Embryonic facial prominence (tissue), 1 donor: Measurements from ENCODE around the gene RFT1.
A peak's percentile ranks its signal among the peaks of the same experiment; 100 is the strongest.

Source experiments
- DNase-seq: peaks from one replicate; pipeline ENCODE4 v3.0.0-alpha.2; 2016; ENCODE audit errors: extremely low spot score

Gene RFT1

DNA sequence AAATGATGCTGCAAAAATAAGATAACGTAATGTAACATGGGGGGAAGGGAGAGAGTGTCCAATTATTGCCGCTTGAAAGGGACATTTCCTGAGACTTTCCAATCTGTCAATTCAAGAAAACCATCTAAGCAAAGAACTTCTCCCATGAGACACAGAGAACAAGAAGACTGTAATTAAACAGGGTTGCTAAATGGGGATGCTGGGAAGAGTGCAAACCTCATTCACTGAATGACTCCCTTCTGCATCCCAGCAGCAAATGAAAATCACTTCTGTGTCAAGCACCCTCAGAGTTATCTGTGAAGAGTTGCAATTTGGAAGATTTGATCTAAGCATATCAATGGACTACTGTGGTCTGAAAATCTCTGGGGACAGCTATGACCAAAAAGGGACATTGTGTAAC is 3.6 kb downstream of the RFT1 start:
- no peak for DNase-seq

DNA sequence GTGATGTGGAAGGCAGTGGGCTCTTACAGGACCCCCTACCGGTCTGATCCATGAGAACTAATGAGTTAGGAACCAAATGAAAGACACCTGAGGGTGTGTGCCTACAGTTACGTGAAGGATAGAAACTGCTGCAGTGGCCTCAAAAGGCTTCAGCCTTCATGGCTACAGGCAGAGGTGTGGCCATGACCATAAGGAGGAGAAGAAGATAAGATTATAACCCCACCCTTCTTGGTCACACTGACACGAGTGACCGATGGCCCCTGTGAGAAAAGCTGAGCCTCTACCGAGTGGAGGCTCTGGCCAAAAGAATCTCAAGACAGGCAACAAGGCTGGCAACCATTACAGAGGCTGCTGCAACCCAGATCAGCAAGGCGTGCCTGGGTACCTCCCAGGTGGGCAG is 6.3 kb downstream of the RFT1 start:
- DNase-seq: no peak

DNA sequence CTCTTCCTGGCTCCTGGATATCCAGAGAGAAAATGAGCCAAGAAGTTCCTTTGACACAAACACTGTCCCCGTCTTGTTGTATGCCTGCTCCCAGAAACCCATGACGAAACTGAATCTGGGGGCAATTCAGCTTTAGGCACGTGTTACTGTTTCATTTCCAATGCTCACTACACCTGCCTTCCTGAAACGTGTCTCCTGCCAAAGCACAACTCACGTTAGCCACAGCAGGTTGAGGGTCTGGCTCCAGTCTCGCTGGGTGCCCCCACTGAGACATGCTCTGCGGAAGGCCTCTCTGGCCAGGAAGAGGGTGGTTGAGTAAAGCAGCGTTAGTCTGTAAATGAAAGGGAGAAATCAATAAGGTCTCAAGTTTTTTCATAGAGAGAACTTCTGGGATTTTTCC is 6.7 kb downstream of the RFT1 start:
- DNase-seq: no peak

DNA sequence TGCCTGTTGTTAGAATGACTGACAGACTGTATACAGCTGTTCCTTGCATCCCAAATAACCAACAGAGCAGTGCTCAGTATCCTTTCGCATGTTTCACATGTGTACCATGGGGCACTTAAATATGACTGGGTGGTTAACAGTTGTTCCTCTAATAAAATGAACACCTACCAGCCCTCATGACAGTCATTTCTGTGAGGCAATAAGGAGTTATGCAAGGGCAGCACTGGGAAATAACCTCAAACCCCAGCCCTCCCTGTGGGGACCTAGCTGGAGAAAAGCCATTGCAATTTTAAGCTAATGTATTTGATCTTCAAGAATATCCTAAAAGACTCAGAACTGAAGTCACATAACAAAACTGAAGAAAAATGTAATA is 7.3 kb downstream of the RFT1 start:
- DNase-seq: no peak

DNA sequence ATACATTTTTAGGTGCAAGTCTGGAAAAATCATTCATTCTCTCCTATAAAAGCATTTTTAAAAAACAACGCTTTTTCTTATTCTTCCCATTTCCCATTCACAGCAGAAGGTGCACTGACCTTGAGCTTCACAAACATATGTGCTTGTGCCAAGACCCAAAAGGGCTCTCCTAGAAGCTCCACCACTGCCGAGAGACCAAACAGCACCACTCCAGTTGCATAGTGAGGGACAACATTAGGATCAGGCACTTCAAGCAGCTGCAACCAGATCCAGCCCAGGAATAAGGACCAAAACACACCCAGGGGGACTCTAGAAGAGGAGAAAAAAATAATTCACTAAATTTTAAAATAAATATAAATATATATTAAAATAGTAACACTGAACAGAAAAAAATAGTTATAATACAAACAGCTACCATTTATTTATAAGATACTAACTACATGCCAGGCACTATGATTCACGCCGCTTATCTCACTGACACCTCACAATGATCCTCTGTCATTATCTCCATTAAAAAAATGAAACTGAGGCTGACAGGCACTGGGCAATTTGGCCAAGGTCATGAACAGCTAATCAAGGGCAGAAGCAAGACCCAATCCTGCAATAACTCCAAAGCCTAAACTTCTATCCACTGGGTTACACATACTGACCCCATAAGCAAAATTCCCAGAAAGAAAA is 7.8 kb downstream of the RFT1 start:
- no peak for DNase-seq

DNA sequence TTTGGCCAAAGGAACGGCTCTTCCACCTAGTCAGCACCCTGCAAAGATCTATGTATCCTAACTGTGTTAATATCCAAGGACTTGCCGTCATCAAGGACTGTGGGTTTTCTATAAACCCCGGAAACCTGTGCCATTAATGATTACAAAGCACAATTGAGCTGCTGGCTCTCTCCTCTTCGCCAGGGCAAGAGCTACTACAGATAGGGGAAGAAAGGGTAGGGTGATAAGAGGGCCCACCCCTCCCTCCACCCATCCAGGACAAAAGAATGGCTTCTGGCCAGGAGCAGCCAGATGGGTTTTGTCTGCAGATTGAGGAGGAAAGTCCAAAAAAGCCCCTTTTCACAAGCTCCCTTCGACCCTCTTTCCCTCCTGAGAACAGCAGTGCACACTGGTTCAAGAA is 9.9 kb downstream of the RFT1 start:
- DNase-seq: no peak

DNA sequence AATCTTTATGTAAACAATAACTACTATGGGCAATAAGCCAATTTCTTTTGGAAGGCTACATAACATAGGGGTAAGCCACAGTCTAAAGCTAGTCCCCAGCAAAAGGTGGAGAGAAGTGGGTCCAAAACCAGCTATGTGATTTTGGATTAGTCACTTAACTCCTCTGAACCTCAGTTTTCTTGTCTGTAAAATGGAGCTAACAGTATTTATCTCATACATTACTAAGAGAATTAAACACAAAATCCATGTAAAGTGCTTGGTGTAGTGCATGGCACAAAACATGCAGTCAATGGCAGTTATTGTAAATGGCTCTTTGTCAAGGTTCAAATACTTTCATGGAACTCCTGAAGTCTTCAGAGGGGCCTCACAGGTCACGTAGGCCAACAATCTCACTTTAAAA is 13.3 kb downstream of the RFT1 start:
- DNase-seq: no peak

DNA sequence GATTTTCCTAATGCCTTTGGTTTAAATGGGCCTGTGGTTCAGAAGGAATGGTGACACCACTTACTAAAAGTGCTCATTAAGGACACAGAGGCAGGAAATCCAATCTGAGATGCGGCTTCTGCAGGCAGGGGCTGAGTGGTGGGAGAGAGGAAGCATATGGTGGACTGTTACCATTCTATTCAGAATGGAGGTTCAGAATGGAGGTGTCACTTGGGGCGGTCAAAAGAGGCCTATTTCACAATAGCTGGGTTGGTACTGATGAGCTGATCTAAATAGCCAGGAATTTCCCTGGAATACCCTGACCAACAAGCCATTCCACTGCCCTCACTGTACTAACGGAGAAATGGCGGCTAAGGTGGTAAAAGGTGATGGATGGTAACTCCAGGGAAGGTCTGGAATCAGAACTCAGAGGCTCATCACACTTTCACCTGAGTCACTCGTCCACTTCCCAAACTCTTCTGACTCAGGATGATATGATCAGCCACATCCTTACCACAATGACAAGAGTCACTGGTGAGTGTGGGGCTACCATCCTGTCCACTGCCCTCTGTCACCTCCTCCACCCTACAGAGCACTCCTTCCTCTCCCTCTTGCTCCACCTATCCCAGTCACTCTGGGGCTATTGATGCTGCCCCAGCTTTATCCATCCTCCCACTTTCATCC is 15.7 kb downstream of the RFT1 start:
- DNase-seq: no peak

DNA sequence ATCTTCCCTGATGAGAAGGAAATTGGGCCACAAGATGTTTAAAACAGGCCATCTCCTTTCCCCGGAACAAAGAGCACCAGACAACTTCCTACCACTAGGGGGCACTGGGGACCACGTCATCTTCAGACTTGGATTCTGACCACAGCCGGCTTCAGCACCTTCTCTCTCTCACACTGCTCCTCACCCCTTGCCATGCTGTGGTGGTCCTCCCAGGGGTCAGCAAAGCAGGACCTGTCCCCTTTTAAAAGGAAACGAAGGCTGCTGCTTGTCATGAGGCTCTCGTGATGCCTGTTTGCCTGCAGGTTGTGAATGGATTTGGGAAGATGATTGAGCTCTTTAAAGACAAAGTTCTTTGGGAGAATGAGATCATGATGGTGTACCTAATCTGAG is 16.2 kb downstream of the RFT1 start:
- peak; percentile 69 for DNase-seq

DNA sequence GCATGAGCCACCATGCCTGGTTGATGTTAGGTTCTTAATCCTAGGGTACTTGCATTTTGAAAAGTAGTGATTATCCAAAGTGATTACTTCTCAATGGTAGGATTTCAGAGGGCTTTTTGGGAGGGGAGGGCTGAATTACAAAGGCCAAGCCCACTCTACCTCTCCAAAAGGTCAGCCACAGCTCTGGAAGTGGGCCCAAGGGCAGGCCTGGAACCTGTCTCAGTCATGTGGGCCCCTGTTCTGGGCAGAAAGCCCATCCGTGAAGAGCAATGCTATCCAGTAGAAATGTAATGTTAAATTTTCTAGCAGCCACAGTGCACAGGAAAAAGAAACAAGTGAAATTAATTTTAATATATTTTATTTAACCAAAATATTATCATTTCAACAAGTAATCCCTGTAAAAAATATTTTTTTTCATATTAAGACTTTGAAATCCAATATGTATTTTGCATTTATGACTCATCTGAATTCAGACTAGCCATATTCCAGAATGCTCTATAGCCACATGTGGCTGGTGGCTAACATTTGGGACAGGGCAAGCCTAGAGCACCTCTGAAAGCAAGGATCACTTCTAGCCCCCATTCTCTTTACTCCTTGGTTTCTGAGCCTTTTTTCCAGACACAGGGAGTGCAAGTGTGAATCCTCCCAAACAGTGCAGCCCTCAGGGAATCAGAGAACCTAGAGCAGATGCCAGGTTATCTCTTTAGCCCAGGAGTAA is 16.8 kb downstream of the RFT1 start:
- no peak for DNase-seq

DNA sequence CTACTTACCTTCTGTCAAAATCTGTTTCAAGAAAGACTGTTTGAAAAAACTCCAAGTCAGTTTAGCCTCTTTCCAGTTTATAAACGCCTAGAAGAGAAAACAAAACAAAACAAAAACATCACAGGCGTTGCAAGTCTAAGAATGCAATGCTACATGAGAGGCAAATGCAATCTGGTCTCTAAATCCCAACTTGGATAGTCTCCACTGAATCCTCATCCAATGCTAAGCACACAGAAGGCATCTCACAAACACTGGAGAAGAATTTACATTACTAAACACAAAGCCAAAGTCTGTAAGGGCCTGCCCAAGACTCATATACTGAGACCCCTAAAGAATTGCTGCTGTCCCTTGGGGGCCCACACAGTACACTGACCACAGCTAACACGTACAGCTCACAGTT is 18.4 kb downstream of the RFT1 start:
- no peak for DNase-seq

DNA sequence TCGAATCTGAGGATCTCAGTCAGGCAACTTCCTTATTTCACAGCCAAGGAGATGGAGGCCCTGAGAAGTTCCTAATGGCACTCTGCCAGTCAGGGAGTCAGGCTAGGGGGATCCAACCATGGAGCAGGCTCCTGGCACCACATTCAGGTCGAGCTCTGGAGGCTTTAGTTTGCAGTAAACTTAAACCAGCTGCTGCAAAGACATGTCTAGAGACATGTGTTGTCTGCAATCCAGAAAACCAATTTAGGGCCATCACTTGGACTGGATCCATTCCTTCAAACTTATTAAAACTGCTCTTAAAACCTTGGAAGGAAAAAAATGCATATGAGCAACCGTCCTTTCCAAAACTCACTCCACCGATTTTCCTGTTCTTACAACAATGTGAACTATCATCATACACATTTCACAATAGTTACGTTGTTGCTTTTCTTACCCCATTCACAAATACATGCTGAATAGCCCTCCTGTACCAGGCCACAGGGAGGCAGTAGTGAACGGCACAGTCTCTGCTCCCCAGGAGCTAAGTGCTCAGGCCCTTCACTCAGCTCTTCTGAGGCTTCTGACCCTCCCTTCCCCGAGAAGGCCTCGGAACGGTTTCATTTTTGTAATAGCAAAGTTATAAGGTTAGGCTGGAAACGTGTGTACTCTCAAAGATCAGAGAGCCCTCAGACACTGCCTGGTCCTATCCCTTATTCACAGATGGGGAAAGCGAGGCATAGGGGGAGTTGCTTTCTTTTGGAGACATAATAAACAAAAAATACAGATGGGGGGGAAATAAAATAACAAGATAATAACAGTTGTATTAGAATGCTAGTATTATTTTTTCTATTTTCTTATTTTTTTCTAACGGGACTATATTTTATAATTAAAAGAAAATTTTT is 20.1 kb downstream of the RFT1 start:
- peak; percentile 41 for DNase-seq

DNA sequence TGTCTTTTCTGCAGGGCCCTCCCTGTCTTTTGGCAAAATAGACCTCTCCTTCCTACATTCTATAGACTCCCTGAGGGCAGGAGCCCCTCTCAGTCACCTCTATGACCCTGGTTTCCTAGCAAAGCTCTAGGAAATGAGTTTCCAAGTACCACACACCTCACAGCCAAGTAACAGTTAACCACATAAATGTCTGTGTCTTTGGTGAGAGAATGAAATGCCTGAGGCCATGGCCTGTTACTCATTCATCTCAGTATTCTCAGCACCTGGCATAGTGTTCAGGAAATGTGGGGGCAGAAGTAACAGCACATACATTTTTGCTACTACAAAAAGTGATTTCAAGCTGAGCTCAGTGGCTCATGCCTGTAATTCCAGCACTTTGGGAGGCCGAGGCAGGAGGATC is 21.0 kb downstream of the RFT1 start:
- no peak for DNase-seq

DNA sequence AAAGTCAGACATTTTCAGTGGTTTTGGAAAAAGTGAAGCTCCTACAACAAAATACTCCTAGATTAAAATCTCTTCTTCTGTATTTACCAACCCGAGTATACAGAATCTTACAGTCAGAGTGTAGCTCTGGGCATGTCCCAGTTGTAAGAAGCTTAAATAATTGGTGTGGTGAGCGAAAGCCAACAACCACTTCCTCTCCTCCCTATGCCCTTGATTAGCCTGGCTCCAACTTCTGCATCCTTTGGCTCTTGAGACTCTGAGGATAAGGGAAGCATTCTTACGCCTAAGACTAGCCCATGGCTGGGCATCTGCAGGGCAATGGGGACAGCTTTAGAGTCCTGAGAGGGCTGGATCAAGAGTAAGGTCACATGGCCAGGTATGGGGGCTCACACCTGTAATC is 25.5 kb downstream of the RFT1 start:
- no peak for DNase-seq

DNA sequence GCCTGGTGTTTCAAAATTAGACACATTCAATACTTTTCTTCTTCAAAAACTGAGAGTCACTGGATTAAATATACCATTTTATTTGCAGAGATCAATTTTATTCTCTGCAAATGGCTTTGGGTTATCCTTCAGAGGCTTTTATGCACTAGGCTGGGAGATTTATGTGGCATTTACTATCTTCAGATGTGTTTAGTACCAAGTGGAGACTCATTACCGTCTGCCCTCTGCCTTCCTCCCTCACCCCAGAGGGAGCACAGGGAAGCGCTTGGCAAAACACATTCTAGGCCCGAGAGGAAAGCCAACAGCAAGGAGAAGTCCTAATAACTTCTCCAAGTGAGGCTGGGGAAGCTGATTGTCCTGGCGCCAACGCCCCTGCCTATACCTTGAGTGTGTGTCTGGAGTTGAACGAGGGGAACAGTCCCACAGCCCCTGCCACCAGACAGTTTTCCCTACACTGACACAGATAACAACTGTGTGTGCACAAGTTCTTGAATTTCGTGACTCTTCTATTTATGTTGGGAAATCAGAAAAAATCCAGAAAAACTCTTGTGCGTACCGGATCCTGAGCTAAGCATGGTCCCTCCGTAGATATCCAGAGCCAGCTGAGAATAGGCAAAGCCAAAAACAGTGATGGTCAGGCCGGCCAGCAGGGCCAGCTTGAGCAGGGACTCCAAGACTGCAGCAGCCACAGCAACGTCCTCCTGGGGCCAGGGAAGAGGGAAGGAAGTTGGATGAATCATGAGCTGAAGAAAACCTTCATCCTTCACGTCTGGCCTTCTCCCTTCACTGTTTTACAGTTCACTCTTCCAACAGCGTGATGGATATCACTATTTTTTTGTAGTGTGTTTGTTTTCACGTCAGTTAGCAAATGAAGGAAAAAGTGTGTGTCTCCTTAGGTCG is 26.6 kb downstream of the RFT1 start:
- no peak for DNase-seq

DNA sequence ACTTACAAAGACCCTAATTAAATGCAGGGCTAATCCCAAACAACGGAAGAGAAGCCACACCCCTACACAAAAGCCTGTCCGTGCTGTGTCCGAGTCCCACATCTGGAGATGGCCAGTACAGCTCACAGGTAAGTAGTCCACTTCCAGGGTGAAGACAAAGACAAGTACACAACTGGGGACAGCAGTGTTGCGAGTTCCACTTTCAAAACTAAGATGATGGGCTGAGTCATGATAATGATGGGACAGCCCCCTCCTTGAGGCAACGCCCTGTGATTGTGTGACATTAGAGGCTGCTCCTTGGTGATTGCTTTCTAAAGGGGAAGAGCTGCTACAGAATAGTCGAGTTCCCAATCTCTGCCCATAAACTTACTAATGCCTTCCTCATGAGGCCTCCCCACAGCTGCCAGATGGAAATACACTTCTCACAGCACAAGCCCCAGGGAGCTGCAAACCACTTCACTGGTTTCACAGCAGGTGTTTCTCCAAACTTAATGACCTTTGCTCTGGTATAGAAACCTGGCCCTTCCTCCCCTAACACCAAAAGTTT is 27.6 kb downstream of the RFT1 start:
- DNase-seq: no peak

DNA sequence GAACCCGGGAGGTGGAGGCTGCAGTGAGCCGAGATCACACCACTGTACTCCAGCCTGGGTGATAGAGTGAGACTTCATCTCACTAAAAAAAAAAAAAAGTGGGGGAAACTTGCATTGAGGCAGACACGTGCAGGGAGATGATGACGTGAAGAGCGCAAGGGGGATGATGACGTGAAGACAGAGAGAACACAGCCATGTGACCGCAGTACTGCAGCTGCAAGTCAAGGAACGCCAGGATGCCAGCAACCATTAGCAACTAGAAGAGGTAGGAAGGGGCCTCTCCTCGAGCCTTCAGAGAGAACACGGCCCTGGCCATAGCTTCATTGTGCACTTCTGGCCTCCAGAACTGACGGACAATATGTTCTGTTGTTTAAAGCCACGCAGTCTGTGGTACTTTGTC is 28.3 kb downstream of the RFT1 start:
- DNase-seq: no peak

DNA sequence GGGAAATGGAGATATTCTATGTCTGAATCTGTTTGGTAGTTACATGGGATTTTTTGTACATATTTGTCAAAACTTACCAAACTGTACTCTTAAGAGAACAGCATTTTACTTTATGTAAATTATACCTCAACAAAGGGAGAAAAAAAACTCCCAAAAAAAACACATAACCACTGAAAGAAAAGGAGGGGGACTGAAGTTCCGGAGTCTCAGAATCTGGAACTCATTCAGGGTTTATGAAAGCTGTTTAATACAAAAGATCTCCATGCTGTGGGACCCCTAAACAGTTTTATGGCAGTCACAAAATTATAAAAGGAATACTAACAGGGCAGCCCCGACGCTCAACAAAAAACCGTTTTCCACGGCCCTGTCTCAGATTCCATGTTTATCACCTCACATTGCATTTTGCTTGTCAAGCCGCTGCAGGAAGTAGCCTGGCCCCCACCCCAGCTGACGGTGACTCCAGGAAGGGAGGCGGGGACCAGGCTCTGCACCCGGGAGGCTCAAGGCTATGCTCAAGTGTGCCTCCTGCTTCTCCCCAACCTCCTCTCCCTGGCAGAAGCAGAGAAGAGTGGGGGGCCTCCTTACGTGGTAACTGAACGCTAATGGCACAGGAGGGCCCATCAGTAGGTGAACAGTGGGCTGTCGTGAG is 29.3 kb downstream of the RFT1 start:
- DNase-seq: no peak

DNA sequence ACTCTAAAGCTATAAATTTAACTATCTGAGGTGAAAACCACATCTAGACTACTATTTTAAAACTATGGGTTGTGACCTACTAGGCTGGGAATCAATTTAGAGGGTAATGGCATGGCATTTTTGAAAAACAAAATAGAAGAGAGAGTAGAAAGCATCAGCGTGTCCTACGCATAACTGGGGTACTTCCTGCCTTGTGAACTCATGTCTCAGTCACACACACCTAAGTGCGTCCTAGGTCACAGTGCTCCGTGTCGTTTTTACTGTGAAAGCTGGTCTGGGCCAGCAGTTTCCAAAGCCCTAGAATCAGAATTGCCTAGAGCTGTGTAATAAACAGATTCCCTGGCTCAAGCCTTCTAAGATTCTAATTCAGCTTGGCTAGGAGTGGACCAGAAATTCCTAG is 32.3 kb downstream of the RFT1 start:
- DNase-seq: no peak

DNA sequence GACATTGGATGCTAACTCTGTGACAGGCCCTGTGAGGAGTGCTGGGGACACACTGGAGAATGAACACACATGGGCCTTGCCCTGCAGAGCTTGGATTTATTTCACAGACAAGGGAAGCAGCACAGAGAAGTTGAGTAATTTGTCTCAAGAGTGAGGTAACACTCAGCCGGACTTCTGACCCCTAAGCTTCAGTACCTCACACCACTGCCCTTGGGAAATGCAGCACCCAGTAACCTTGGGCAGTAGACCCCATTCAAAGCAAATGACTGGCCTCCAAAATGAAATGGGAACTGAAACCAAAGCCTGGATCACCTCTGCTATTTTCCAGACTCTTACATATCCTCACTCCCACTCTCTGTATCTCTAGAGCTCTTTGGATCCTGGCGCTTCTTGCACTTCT is 37.3 kb downstream of the RFT1 start:
- no peak for DNase-seq

DNA sequence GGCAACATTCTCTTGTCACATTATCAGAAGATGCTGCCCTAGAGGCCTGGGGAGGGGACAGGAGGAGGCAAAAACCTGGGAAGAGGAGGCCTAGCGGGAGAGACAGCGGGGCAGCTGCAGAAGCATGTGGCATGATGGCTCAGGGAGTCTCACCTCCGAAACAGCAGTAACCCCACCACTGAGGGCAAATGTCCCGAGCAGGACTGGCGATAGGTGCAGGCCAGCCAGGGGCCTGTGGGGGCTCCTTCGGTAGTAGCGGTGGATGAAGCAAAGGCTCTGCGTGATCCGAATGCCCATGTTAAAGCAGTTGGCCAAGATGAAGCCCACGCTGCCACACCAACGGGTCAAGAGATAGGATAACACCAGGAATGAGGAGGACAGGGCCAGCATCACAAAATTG is 38.0 kb downstream of the RFT1 start:
- no peak for DNase-seq
